ENCODE results near the gene ZNF169. TPM values are rescaled to one million over a fixed set of nuclear protein-coding genes. Genes with fewer than 3 reads are reported as not detected.
"Not testable (repeated sequence)": the region's sequence is repeated elsewhere in the genome, so short reads cannot be mapped to it uniquely, and the experiment has no call there.

ZNF169 gene
- total RNA-seq, 1 donor from 2014 or later = 18.3 TPM

GRCh38 chr9:94213511-94214124 lies 45.5 kb upstream of the ZNF169 start:
- H3K4me1 Mint-ChIP-seq = peaks cover 4% of the 10 kb centered on the region
- ATAC-seq (ENCODE audit: low read depth) (peak; percentile 96), DNase-seq (peak; percentile 44)
- H3K27me3 Mint-ChIP-seq = peaks cover 15% of the 10 kb centered on the region
- no peak for TF ChIP-seq CTCF (IDR thresholded peaks at IDR 0.05)
- ChIA-PET CTCF (interaction anchor here (0.7 to 8.5 kb wide), 18 partner anchors 32 to 531 kb away, joined by 3 to 259 read pairs (median 4); no protein-coding TSS in a partner anchor), POLR2A (interaction anchor here (0.5 to 1.3 kb wide), 3 partner anchors 11 to 147 kb away, joined by 5 to 12 read pairs (median 11); no protein-coding TSS in a partner anchor)
- no peak overlapping the region for H3K27ac Mint-ChIP-seq
- peak overlapping the region; percentile 16 for H3K4me3 Mint-ChIP-seq
- intact Hi-C loops (cut with micrococcal nuclease) = loop anchor here (1.0 to 10.0 kb wide), 4 partner anchors 36 to 389 kb away; no protein-coding TSS in a partner anchor
- H3K9me3 Mint-ChIP-seq = no peaks in the 10 kb centered on the region
- no peaks in the 10 kb centered on the region for H3K36me3 Mint-ChIP-seq (ENCODE audit: low read depth)

- intact Hi-C loops (cut with micrococcal nuclease) = no loop called here
- Mint-ChIP-seq H3K9me3 (peaks cover 10% of the 10 kb centered on the region), H3K27ac (no peak overlapping the region), H3K27me3 (peaks cover 9% of the 10 kb centered on the region), H3K4me1 (no peaks in the 10 kb centered on the region), H3K36me3 (ENCODE audit: low read depth) (no peaks in the 10 kb centered on the region), H3K4me3 (no peak overlapping the region)
- POLR2A ChIA-PET = no interaction called here
- no peak for TF ChIP-seq CTCF (IDR thresholded peaks at IDR 0.05)
- no peak for ATAC-seq (ENCODE audit: low read depth)
- no peak for DNase-seq
- CTCF ChIA-PET = no interaction called here
These were observed 36.2 kb upstream of the ZNF169 start for GRCh38 chr9:94222870-94223269.

GRCh38 chr9:94225413-94225812 lies 33.7 kb upstream of the ZNF169 start:
- POLR2A ChIA-PET; H3K27me3 Mint-ChIP-seq; intact Hi-C loops (cut with micrococcal nuclease); H3K4me1 Mint-ChIP-seq; H3K4me3 Mint-ChIP-seq; CTCF ChIA-PET; H3K27ac Mint-ChIP-seq; DNase-seq; ATAC-seq (ENCODE audit: low read depth); H3K36me3 Mint-ChIP-seq (ENCODE audit: low read depth): not testable (repeated sequence)
- peaks cover 19% of the 10 kb centered on the region for H3K9me3 Mint-ChIP-seq

- no peak for TF ChIP-seq CTCF (IDR thresholded peaks at IDR 0.05)
- Mint-ChIP-seq H3K36me3 (ENCODE audit: low read depth) (peaks cover 4% of the 10 kb centered on the region), H3K27me3 (peaks cover 17% of the 10 kb centered on the region), H3K27ac (no peak overlapping the region), H3K9me3 (peaks cover 17% of the 10 kb centered on the region), H3K4me3 (no peak overlapping the region), H3K4me1 (no peaks in the 10 kb centered on the region)
- CTCF ChIA-PET = no interaction called here
- no peak for DNase-seq
- intact Hi-C loops (cut with micrococcal nuclease) = no loop called here
- ATAC-seq (ENCODE audit: low read depth) = no peak
- POLR2A ChIA-PET = no interaction called here
These were observed 30.5 kb upstream of the ZNF169 start for GRCh38 chr9:94228616-94229015.

- H3K27me3 Mint-ChIP-seq = peaks cover 16% of the 10 kb centered on the region
- POLR2A ChIA-PET = interaction anchor here (0.6 kb wide), 1 partner anchor 43 kb away, joined by 5 read pairs; no protein-coding TSS in a partner anchor
- ATAC-seq (ENCODE audit: low read depth) = no peak
- H3K27ac Mint-ChIP-seq = no peak overlapping the region
- intact Hi-C loops (cut with micrococcal nuclease) = no loop called here
- H3K4me3 Mint-ChIP-seq = no peak overlapping the region
- DNase-seq = no peak
- no peaks in the 10 kb centered on the region for H3K4me1 Mint-ChIP-seq
- H3K9me3 Mint-ChIP-seq = peaks cover 9% of the 10 kb centered on the region
- peaks cover 4% of the 10 kb centered on the region for H3K36me3 Mint-ChIP-seq (ENCODE audit: low read depth)
- CTCF ChIA-PET = no interaction called here
- no peak for TF ChIP-seq CTCF (IDR thresholded peaks at IDR 0.05)
These were observed 26.7 kb upstream of the ZNF169 start for GRCh38 chr9:94232428-94232827.

- H3K27ac Mint-ChIP-seq; POLR2A ChIA-PET; H3K4me3 Mint-ChIP-seq; CTCF ChIA-PET; H3K36me3 Mint-ChIP-seq (ENCODE audit: low read depth); intact Hi-C loops (cut with micrococcal nuclease); H3K4me1 Mint-ChIP-seq; DNase-seq; H3K9me3 Mint-ChIP-seq; ATAC-seq (ENCODE audit: low read depth): not testable (repeated sequence)
- peaks cover 17% of the 10 kb centered on the region for H3K27me3 Mint-ChIP-seq
These were observed 18.0 kb upstream of the ZNF169 start for GRCh38 chr9:94241098-94241497.

Measured in activated B cell treated with CpG ODN at 0.5 μM for 24 hours (primary cell).